GM19025 (cell line): ENCODE measurements around the gene SMAD2.
"Not testable (repeated sequence)": the region's sequence is repeated elsewhere in the genome, so short reads cannot be mapped to it uniquely, and the experiment has no call there.

Experiments
- ATAC-seq: cut with Tn5 transposase; IDR thresholded peaks from one replicate; pipeline ENCODE4 v1.9.1; 2021; ENCODE audit warnings: mild to moderate bottlenecking, low read depth, moderate library complexity; ENCODE audit not compliant: unreplicated experiment

The SMAD2 gene

GRCh38 chr18:47930199-47930930, at the start of gene SMAD2:
SMAD2 (minus strand) TSS chr18:47930659; CDS start chr18:47896756, 33,903 bp downstream.
- ATAC-seq: peak; percentile 66

DNA sequence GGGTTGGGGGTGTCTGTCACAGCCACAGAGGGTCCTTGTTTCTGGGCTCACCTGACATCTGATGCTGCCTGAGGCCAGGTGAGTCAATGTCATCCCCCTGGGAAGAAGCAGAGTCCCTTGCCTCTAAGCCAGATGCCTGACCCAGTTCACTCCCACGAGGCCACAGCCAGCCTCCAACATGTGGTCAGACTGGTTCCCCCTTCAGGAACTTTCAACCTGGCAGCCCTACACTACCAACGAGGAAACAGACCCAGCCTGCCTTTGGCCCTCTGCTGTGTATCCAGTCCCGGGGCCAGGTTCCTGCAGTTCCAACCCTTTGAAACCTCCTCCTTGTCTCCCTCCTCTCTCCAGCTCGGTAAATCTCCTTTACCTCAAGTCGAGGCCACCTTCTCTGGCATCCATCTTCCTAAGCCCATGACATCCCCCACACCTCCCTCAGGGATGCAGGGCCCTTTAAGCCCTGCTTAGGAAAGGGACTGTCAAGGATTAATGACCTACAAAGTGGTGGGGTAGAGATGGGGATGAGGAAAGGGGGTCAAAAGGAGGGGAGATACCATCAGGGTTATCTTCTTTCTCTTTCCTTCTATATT, 49.2 kb upstream of the SMAD2 start:
- ATAC-seq: no peak

DNA sequence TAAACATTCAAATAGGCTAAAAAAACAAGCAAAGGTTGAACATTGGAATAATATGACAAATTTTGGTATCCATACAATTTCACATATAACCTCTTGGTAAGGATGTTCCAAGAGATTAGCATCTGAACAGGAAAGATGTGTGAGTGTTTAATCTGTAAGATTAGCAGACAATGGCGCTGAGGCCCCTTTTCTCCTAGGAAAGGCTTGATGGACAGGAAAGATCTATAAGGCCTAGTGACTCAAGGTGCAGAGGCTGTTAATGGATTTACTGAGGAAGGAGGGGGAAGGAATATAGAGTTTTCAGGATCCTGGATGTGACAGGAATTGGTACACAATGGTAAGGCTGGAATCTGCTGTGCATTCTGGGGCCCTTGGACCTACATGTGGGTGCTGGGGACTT, 48.1 kb upstream of the SMAD2 start:
- no peak for ATAC-seq

DNA sequence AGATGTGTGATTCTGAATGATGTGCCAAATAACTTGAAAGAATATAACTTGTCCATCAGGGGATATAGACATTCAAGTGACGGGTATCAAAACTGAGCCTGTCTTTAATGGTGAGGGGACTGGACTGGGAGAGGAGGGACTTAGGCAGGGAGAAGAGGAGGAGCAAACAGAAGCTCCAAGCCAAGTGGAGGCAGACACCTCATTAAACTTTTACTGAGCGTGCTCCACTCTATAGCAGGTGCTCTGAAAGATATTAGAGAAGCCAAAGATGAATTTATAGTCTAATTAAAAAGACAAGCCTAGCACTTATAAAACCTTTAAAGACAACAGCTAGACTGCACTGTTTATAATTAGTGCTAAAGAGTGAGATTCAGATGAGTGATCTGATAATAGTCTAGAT, 47.7 kb upstream of the SMAD2 start:
- no peak for ATAC-seq

- ATAC-seq: no peak
Measured at GRCh38 chr18:47975701-47976100, 45.2 kb upstream of the SMAD2 start.

DNA sequence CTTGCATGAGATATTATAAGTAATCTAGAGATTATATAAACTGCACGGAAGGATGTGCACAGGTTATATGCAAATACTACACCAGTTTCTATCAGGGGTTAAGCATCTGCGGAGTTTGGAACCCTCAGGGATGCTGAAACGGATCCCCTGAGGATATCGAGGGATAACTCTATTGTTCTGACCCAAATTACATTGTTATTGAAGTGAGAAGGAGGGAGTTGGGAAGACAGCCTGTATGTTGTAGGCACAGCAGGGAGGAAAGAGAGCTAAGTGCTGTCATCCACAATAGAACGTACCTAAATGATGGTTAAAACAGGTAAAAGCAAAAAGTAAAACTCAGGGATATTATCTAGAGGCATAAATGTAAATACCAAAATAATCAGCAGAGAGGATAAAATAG, 44.6 kb upstream of the SMAD2 start:
- ATAC-seq: no peak

DNA sequence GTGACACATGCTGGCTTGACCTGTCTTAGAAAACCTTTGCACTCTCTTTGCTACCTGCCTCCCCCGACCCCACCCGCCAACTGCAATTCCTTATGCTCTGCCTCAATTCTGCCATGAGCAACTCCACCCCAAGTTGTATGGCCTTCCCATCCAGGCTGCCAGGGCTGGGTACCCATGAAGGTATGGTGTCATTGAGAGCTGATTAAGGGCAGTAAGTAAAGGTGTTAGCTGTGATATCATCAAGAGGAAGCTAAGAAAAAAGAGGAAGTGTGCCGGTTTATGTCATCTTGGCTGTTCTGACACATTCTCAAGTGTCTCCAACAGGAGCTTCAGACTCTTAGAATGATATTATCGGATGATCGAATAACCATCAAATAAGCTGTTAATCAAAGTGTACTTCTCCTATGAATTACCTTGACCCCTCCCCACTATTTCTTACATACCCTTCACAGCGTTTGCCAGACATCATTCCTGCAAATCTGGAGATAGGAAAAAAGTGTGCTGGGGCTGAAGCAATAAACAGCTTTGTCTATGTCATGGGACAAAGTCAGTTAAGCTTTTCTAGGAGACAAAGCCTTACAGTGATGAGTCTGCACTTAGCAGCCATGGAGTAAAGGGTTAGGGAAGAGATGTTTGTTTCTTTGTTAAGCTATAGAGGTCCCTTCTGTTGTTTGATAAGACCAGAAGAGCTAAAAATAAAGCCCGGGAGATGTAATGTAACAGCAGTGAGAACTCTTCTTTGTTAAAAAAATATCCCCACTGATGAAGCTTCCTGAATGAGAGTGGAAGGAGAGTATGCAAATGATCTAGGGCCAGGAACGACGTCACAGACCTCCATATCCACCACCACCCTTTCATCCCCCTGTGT, 40.4 kb upstream of the SMAD2 start:
- ATAC-seq: no peak

- ATAC-seq: no peak
Measured at GRCh38 chr18:47969816-47970215, 39.4 kb upstream of the SMAD2 start.

DNA sequence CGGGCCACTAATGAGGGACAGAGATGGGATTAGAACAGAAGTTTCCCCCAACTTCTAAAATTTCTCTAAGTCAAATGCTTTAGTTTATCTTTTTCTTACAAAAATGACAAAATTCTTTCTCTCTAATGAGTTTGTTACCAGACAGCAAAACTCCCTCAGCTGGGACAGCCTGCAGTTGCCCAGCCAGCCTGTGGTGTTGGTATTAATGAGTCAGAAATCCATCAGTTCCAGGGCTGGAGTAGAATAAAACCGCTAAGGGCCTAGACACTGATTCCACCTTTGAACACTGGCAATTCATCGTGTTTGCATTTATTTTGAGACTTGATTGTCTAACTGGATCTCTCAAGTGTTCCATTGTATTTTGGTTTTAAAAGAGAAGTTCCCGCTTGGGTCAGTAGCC, 38.3 kb upstream of the SMAD2 start:
- no peak for ATAC-seq

GRCh38 chr18:47968006-47968676, 37.7 kb upstream of the SMAD2 start:
- ATAC-seq: no peak

DNA sequence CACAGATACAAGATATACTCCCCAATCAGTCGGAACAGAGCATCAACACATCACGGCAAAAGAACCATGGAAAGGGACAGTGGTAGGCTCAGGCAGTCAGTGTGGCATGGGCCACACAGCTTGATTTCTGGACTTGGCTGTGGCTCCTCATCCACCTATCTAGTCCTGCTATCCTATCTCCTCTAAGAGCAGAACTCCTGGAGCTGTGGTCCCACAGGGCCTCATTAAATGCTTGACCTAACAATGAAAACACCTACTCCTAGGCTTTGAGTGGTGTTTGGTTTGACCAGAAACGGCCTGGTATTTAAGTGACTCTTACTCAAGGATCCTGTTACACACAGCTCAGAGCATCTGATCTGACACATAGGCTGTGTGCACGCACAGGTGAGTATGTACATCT, 33.6 kb upstream of the SMAD2 start:
- ATAC-seq: no peak

DNA sequence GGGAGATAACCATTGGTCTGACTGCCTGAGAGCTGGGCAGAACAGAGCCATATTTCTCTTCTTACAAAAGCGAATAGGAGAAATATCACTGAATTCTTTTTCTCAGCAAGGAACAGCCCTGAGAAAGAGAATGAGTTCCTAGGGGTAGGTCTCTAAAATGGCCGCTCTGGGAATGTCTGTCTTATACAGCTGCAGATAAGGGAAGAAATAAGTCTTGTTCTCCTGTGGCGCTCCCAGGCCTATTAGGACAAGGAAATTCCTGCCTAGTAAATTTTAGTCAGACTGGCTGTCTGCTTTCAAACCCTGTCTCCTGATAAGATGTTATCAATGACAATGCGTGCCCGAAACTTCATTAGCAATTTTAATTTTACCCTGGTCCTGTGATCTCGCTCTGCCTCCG, 30.5 kb upstream of the SMAD2 start:
- not testable (repeated sequence) for ATAC-seq

- no peak for ATAC-seq
Measured at GRCh38 chr18:47953471-47953931, 23.0 kb upstream of the SMAD2 start.

GRCh38 chr18:47950511-47950910, 20.1 kb upstream of the SMAD2 start:
- ATAC-seq: no peak

GRCh38 chr18:47949202-47949601, 18.7 kb upstream of the SMAD2 start:
- ATAC-seq: no peak

- ATAC-seq: no peak
Measured at GRCh38 chr18:47946889-47947288, 16.4 kb upstream of the SMAD2 start.

GRCh38 chr18:47944972-47945852, 14.8 kb upstream of the SMAD2 start:
- peak; percentile 44 for ATAC-seq

DNA sequence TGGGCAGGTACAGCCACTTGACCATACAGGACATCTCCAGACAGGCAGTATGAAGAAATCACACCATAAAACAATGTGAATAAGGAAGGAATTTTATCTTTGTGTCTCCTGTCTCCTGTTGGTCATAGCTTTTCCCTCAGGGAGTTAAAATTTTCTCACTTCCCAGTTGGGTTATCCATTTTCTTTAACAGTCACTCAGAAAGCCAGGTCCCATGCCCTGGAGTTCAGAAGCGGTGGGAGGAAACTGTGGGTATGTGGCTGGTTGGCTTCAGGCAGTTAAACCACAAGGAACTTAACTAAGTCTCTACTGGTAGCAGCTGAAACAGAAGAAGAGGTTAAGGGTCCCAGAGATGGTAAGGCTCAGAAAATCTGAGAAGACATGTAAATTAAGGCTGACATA, 6.5 kb upstream of the SMAD2 start:
- ATAC-seq: no peak

- ATAC-seq: no peak
Measured at GRCh38 chr18:47935321-47936055, 5.0 kb upstream of the SMAD2 start.
